ENCODE data around the gene NEU2.

DNA sequence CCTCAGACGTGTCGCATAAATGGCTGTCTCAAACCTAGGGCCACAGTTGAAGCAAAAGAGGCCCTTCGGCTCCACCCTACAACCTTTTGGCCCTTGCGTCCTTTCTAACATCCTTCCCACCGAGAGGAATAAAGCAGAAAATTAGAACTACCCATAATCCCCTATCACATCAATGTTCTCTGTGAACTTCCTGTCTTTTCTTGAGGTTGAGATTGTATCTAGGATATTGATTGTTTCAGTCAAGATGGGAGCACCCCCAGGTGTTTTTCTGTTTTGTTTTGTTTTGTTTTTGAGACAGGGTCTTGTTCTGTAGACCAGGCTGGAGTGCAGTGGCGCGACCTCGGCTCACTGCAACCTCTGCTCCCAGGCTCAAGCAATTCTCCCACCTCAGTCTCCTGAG is 51.3 kb downstream of the NEU2 start:
- TF ChIP-seq, protein P1, sequence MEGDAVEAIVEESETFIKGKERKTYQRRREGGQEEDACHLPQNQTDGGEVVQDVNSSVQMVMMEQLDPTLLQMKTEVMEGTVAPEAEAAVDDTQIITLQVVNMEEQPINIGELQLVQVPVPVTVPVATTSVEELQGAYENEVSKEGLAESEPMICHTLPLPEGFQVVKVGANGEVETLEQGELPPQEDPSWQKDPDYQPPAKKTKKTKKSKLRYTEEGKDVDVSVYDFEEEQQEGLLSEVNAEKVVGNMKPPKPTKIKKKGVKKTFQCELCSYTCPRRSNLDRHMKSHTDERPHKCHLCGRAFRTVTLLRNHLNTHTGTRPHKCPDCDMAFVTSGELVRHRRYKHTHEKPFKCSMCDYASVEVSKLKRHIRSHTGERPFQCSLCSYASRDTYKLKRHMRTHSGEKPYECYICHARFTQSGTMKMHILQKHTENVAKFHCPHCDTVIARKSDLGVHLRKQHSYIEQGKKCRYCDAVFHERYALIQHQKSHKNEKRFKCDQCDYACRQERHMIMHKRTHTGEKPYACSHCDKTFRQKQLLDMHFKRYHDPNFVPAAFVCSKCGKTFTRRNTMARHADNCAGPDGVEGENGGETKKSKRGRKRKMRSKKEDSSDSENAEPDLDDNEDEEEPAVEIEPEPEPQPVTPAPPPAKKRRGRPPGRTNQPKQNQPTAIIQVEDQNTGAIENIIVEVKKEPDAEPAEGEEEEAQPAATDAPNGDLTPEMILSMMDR (IDR thresholded peaks at IDR 0.05 in 4 of 5, conservative IDR thresholded peaks at IDR 0.05 in 1 of 5): no peak
- TF ChIP-seq POLR2A (IDR thresholded peaks at IDR 0.05): no peak
